ENCODE measurements around the gene RHOA. TPM values are rescaled to one million over a fixed set of nuclear protein-coding genes. Genes with fewer than 3 reads are reported as not detected.
A peak's percentile ranks its signal among the peaks of the same experiment; 100 is the strongest.
"Not testable (repeated sequence)": the region's sequence is repeated elsewhere in the genome, so short reads cannot be mapped to it uniquely, and the experiment has no call there.

The RHOA gene
- total and polyA plus RNA-seq, 7 experiments from 2014 or later: 212 to 576 (median 331) TPM

- Mint-ChIP-seq H3K4me1 (peaks cover 9 to 39% (median 25%) of the 10 kb centered on the region in 7 donors), H3K36me3 (peaks cover 3 to 38% (median 15%) of the 10 kb centered on the region in 5 donors), H3K4me3 (peak overlapping the region; percentile 88 to 99 (median 92)), H3K27ac (peak overlapping the region; percentile 92 to 98 (median 95))
- CTCF ChIA-PET: interaction anchor here (0.6 to 2.6 kb wide), 4 partner anchors 15 to 92 kb away, joined by 3 to 12 read pairs (median 3); partner anchors contain the start of gene USP4
- not testable (repeated sequence) for H3K27me3 Mint-ChIP-seq; H3K9me3 Mint-ChIP-seq; H3K9me3 ChIP-seq (ENCODE audit: control insufficient read depth in 2 of 3, low read length in 3 of 3); H3K27me3 ChIP-seq (ENCODE audit: control insufficient read depth in 2 of 2, insufficient read depth in 2 of 2, low read length in 2 of 2)
- POLR2A ChIA-PET: interaction anchor here (0.9 to 6.7 kb wide), 5 partner anchors 12 to 72 kb away, joined by 3 to 80 read pairs (median 10); partner anchors contain the start of genes NICN1 and USP4
- peaks cover 5 to 35% (median 22%) of the 10 kb centered on the region in 3 experiments for H3K36me3 ChIP-seq (ENCODE audit: control insufficient read depth in 2 of 3, insufficient read depth in 3 of 3, low read length in 3 of 3)
- DNase-seq: peak in 8 of 9 donors; percentile 32 to 65 (median 49)
- peak overlapping the region; percentile 85 for H3K4me3 ChIP-seq (ENCODE audit: low read length)
- H3K4me1 ChIP-seq (ENCODE audit: control insufficient read depth in 2 of 2, insufficient read depth in 2 of 2, low read length in 2 of 2): peaks cover 17% of the 10 kb centered on the region in 2 donors
- intact Hi-C loops (cut with micrococcal nuclease): loop anchor here (1.0 to 5.0 kb wide), 5 partner anchors 17 to 113 kb away; partner anchors contain the start of genes TCTA (in 2 of the 2), USP4 (in 2 of the 2), DAG1 (in 1 of the 2) and NICN1 (in 1 of the 2)
- H3K27ac ChIP-seq (ENCODE audit: low read depth, low read length): peak overlapping the region; percentile 81
- ATAC-seq: peak; percentile 55
These were observed 54.1 kb downstream of the RHOA start for GRCh38 chr3:49357443-49358216.

- H3K27me3 Mint-ChIP-seq; H3K27me3 ChIP-seq (ENCODE audit: control insufficient read depth in 2 of 2, insufficient read depth in 2 of 2, low read length in 2 of 2); H3K9me3 Mint-ChIP-seq; H3K9me3 ChIP-seq (ENCODE audit: control insufficient read depth in 2 of 3, low read length in 3 of 3): not testable (repeated sequence)
- DNase-seq: peak in 3 of 9 donors; percentile 30 to 57 (median 31)
- Histone ChIP-seq H3K4me1 (ENCODE audit: control insufficient read depth in 2 of 2, insufficient read depth in 2 of 2, low read length in 2 of 2) (peaks cover 17% of the 10 kb centered on the region in 2 donors), H3K36me3 (ENCODE audit: control insufficient read depth in 2 of 3, insufficient read depth in 3 of 3, low read length in 3 of 3) (peaks cover 0 to 30% (median 18%) of the 10 kb centered on the region in 3 experiments), H3K27ac (ENCODE audit: low read depth, low read length) (peak overlapping the region; percentile 81), H3K4me3 (ENCODE audit: low read length) (peak overlapping the region; percentile 85)
- ChIA-PET POLR2A (interaction anchor here (0.9 to 6.7 kb wide), 5 partner anchors 12 to 72 kb away, joined by 3 to 80 read pairs (median 10); partner anchors contain the start of genes NICN1 and USP4), CTCF (interaction anchor here (0.6 to 2.6 kb wide), 3 partner anchors 15 to 37 kb away, joined by 3 to 12 read pairs (median 3); partner anchors contain the start of gene USP4)
- H3K27ac Mint-ChIP-seq: peak overlapping the region; percentile 92 to 98 (median 95)
- ATAC-seq: peak; percentile 30
- peaks cover 0 to 34% (median 11%) of the 10 kb centered on the region in 5 donors for H3K36me3 Mint-ChIP-seq
- intact Hi-C loops (cut with micrococcal nuclease): loop anchor here in 1 of 2 donors (5.0 kb wide), 1 partner anchor 70 kb away; the partner anchor contains the start of gene NICN1
- peaks cover 6 to 36% (median 25%) of the 10 kb centered on the region in 7 donors for H3K4me1 Mint-ChIP-seq
- peak overlapping the region; percentile 88 to 99 (median 92) for H3K4me3 Mint-ChIP-seq
These were observed 54.7 kb downstream of the RHOA start for GRCh38 chr3:49357095-49357442.

- peaks cover 6 to 25% (median 17%) of the 10 kb centered on the region in 7 donors for H3K4me1 Mint-ChIP-seq
- peaks cover 7 to 8% of the 10 kb centered on the region in 2 donors for H3K4me1 ChIP-seq (ENCODE audit: control insufficient read depth in 2 of 2, insufficient read depth in 2 of 2, low read length in 2 of 2)
- H3K9me3 Mint-ChIP-seq: peaks cover 0 to 1% (median 0%) of the 10 kb centered on the region in 11 donors
- no peaks in the 10 kb centered on the region for H3K27me3 ChIP-seq (ENCODE audit: control insufficient read depth in 2 of 2, insufficient read depth in 2 of 2, low read length in 2 of 2)
- ChIA-PET POLR2A (interaction anchor here (0.6 to 1.5 kb wide), 6 partner anchors 8 to 247 kb away, joined by 3 to 10 read pairs (median 4); partner anchors contain the start of gene USP4), CTCF (interaction anchor here (0.6 to 1.6 kb wide), 3 partner anchors 9 to 96 kb away, joined by 3 to 4 read pairs (median 3); partner anchors contain the start of gene USP4)
- H3K4me3 ChIP-seq (ENCODE audit: low read length): no peak overlapping the region
- no peak overlapping the region for H3K27ac ChIP-seq (ENCODE audit: low read depth, low read length)
- ATAC-seq (no peak), DNase-seq (no peak)
- peaks cover 0 to 3% (median 0%) of the 10 kb centered on the region in 3 experiments for H3K36me3 ChIP-seq (ENCODE audit: control insufficient read depth in 2 of 3, insufficient read depth in 3 of 3, low read length in 3 of 3)
- peaks cover 0 to 18% (median 6%) of the 10 kb centered on the region in 5 donors for H3K36me3 Mint-ChIP-seq
- no peaks in the 10 kb centered on the region for H3K9me3 ChIP-seq (ENCODE audit: control insufficient read depth in 2 of 3, low read length in 3 of 3)
- no peak overlapping the region for H3K4me3 Mint-ChIP-seq
- no peaks in the 10 kb centered on the region for H3K27me3 Mint-ChIP-seq
- H3K27ac Mint-ChIP-seq: peak overlapping the region in 2 of 9 donors; percentile 12 to 13
- intact Hi-C loops (cut with micrococcal nuclease): no loop called here
These were observed 58.8 kb downstream of the RHOA start for GRCh38 chr3:49352890-49353421.

GRCh38 chr3:49352281-49352680 lies 59.5 kb downstream of the RHOA start:
- Mint-ChIP-seq H3K27me3 (no peaks in the 10 kb centered on the region), H3K4me3 (no peak overlapping the region), H3K9me3 (peaks cover 0 to 1% (median 0%) of the 10 kb centered on the region in 11 donors), H3K27ac (peak overlapping the region in 1 of 9 donors; percentile 22), H3K36me3 (peaks cover 0 to 14% (median 6%) of the 10 kb centered on the region in 5 donors), H3K4me1 (peaks cover 6 to 22% (median 14%) of the 10 kb centered on the region in 7 donors)
- Histone ChIP-seq H3K27me3 (ENCODE audit: control insufficient read depth in 2 of 2, insufficient read depth in 2 of 2, low read length in 2 of 2) (no peaks in the 10 kb centered on the region), H3K9me3 (ENCODE audit: control insufficient read depth in 2 of 3, low read length in 3 of 3) (no peaks in the 10 kb centered on the region), H3K4me1 (ENCODE audit: control insufficient read depth in 2 of 2, insufficient read depth in 2 of 2, low read length in 2 of 2) (peaks cover 7 to 8% of the 10 kb centered on the region in 2 donors), H3K4me3 (ENCODE audit: low read length) (no peak overlapping the region), H3K27ac (ENCODE audit: low read depth, low read length) (no peak overlapping the region), H3K36me3 (ENCODE audit: control insufficient read depth in 2 of 3, insufficient read depth in 3 of 3, low read length in 3 of 3) (peaks cover 0 to 3% (median 0%) of the 10 kb centered on the region in 3 experiments)
- ATAC-seq (no peak), DNase-seq (no peak)
- CTCF ChIA-PET: interaction anchor here (1.6 kb wide), 1 partner anchor 12 kb away, joined by 4 read pairs; the partner anchor contains the start of gene USP4
- intact Hi-C loops (cut with micrococcal nuclease): no loop called here
- POLR2A ChIA-PET: interaction anchor here (0.5 to 1.7 kb wide), 5 partner anchors 8 to 55 kb away, joined by 3 to 10 read pairs (median 3); partner anchors contain the start of gene USP4

GRCh38 chr3:49351521-49352011 lies 60.2 kb downstream of the RHOA start:
- CTCF ChIA-PET: interaction anchor here (1.6 kb wide), 1 partner anchor 11 kb away, joined by 4 read pairs; the partner anchor contains the start of gene USP4
- ATAC-seq (peak; percentile 52), DNase-seq (no peak)
- H3K27ac Mint-ChIP-seq: peak overlapping the region in 2 of 9 donors; percentile 56 to 76
- POLR2A ChIA-PET: interaction anchor here (0.5 to 1.7 kb wide), 3 partner anchors 12 to 56 kb away, joined by 3 to 9 read pairs (median 4); partner anchors contain the start of gene USP4
- peaks cover 4 to 18% (median 13%) of the 10 kb centered on the region in 7 donors for H3K4me1 Mint-ChIP-seq
- no peak overlapping the region for H3K27ac ChIP-seq (ENCODE audit: low read depth, low read length)
- peaks cover 4 to 5% of the 10 kb centered on the region in 2 donors for H3K4me1 ChIP-seq (ENCODE audit: control insufficient read depth in 2 of 2, insufficient read depth in 2 of 2, low read length in 2 of 2)
- no peak overlapping the region for H3K4me3 ChIP-seq (ENCODE audit: low read length)
- no peaks in the 10 kb centered on the region for H3K27me3 Mint-ChIP-seq
- peaks cover 0 to 13% (median 6%) of the 10 kb centered on the region in 5 donors for H3K36me3 Mint-ChIP-seq
- peaks cover 0 to 3% (median 0%) of the 10 kb centered on the region in 3 experiments for H3K36me3 ChIP-seq (ENCODE audit: control insufficient read depth in 2 of 3, insufficient read depth in 3 of 3, low read length in 3 of 3)
- H3K27me3 ChIP-seq (ENCODE audit: control insufficient read depth in 2 of 2, insufficient read depth in 2 of 2, low read length in 2 of 2): no peaks in the 10 kb centered on the region
- H3K9me3 ChIP-seq (ENCODE audit: control insufficient read depth in 2 of 3, low read length in 3 of 3): no peaks in the 10 kb centered on the region
- intact Hi-C loops (cut with micrococcal nuclease): no loop called here
- H3K4me3 Mint-ChIP-seq: no peak overlapping the region
- H3K9me3 Mint-ChIP-seq: peaks cover 0 to 1% (median 0%) of the 10 kb centered on the region in 11 donors

Measured in naive thymus-derived CD4-positive, alpha-beta T cell (primary cell).